Upper lobe of right lung (tissue), 1 donor: Measurements from ENCODE around the gene GPLD1. TPM values are rescaled to one million over a fixed set of nuclear protein-coding genes. Genes with fewer than 3 reads are reported as not detected.

Experiments
- ATAC-seq: fragments of 200-7000 bp; cut with Tn5 transposase; one replicate; pipeline ENCODE4 v1.9.1; 2020; ENCODE audit warnings: mild to moderate bottlenecking, moderate library complexity
- DNase-seq: peaks from one replicate; pipeline ENCODE4 v3.0.0-alpha.2; 2020
- H3K27ac ChIP-seq: fragments of 200-600 bp; one replicate; pipeline ENCODE4 v1.8.0; 2022
- H3K27me3 ChIP-seq: fragments of 200-600 bp; one replicate; pipeline ENCODE4 v1.8.0; 2022; ENCODE audit warnings: mild to moderate bottlenecking
- H3K36me3 ChIP-seq: fragments of 200-600 bp; one replicate; pipeline ENCODE4 v1.8.0; 2022
- H3K4me1 ChIP-seq: fragments of 200-600 bp; one replicate; pipeline ENCODE4 v1.8.0; 2022
- H3K4me3 ChIP-seq: fragments of 200-600 bp; one replicate; pipeline ENCODE4 v1.8.0; 2022; ENCODE audit warnings: mild to moderate bottlenecking
- H3K9me3 ChIP-seq: fragments of 200-600 bp; one replicate; pipeline ENCODE4 v1.8.0; 2022
- CTCF ChIP-seq: fragments of 200-600 bp; IDR thresholded peaks from one replicate; pipeline ENCODE4 v1.8.0; 2022; ENCODE audit warnings: antibody characterized with exemption
- intact Hi-C: fragments of 100-400 bp; cut with DNase I; formaldehyde crosslinking; loops from one replicate; pipeline ENCODE4 v1.11.0; 2022
- total RNA-seq: library from RNA; stranded (reverse); fragmentation: NEBNext Ultra II Directional; extraction: Animal tissue kit (Norgen Biotek cat#: 25700); gene quantifications from one replicate; pipeline ENCODE4 v1.2.1, GENCODE V29; 2021
- donor health status: DM: no; HTN: yes; CAD: no; lungs with severe emphysema.

The GPLD1 gene
- total RNA-seq, 1 donor from 2014 or later, result 3.1 TPM

GRCh38 chr6:24381476-24382219, 107.7 kb downstream of the GPLD1 start:
- TF ChIP-seq CTCF, result no peak
- Histone ChIP-seq H3K36me3 (no peaks in the 10 kb centered on the region), H3K27ac (no peak overlapping the region), H3K4me1 (no peaks in the 10 kb centered on the region), H3K4me3 (no peak overlapping the region), H3K27me3 (no peaks in the 10 kb centered on the region), H3K9me3 (no peaks in the 10 kb centered on the region)
- ATAC-seq (no peak), DNase-seq (no peak)
- intact Hi-C loops, result no loop called here

GRCh38 chr6:24378473-24379097, 110.8 kb downstream of the GPLD1 start:
- ATAC-seq (no peak), DNase-seq (no peak)
- intact Hi-C loops, result no loop called here
- Histone ChIP-seq H3K27ac (no peak overlapping the region), H3K9me3 (no peaks in the 10 kb centered on the region), H3K4me3 (no peak overlapping the region), H3K4me1 (no peaks in the 10 kb centered on the region), H3K36me3 (no peaks in the 10 kb centered on the region), H3K27me3 (no peaks in the 10 kb centered on the region)
- no peak for TF ChIP-seq CTCF

Other genes with a start within 250 kb of the GPLD1 start
- gene DCDC2, start 131.5 kb downstream of the GPLD1 start, total RNA-seq, result 5.3 TPM
- 21.3 TPM for gene MRS2, start 86.6 kb downstream of the GPLD1 start, total RNA-seq
- gene ALDH5A1, start 5.4 kb upstream of the GPLD1 start, total RNA-seq, result 15.5 TPM
- gene KIAA0319, start 156.6 kb upstream of the GPLD1 start, total RNA-seq, result 1.1 TPM
- gene TDP2, start 177.3 kb upstream of the GPLD1 start, total RNA-seq, result 42.3 TPM
- gene ACOT13, start 177.5 kb upstream of the GPLD1 start, total RNA-seq, result 28.1 TPM
- gene C6orf62, start 229.6 kb upstream of the GPLD1 start, total RNA-seq, result 120 TPM